HG02885 (cell line): ENCODE results near the gene NEMP1.

Source experiments
- ATAC-seq: cut with Tn5 transposase; IDR thresholded peaks from one replicate; pipeline ENCODE4 v1.9.1; 2021; ENCODE audit warnings: mild to moderate bottlenecking; ENCODE audit not compliant: unreplicated experiment, poor library complexity

Gene NEMP1

DNA sequence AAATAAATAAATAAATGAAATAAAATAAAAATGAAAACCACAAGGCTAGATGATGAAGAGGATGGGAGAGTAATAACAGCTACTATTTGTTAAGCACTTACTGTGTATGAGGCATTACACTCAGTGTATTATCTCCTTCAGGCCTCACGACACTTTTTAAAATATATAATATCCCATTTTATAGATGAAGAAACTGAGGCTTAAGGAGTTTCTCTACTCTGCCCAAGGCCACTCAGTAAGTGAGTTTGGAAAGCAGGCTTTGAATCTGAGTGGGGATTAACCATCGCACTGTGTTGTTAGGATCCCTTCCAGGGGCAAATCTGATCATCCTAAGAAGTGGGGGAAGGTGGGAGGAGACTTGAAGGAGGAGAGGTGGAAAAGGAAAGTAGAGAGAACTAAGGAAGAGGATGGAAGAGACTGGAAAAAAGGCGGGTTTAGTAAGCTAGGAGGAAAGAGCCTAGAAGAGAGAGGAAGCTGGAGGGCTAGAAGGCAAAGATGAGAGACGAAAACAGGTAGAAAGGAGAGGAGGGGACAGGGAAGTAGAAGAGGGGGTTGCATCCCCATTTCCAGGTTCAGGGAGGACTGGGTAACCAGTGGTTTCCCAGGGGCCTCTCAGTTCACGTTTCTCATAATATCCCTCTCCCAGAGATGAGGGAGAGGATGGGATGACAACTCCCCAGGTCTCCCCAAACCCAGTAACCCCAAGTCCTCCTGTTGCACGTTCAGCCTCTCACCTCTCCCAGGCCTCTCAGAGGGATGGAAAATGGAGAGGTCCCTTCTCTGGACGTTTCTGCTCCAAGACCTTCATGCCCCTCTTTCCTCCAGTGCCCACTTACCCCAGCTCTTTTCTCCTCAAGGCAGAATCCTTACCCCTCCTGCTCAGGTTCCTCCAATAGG is 30.9 kb upstream of the NEMP1 start:
- no peak for ATAC-seq

DNA sequence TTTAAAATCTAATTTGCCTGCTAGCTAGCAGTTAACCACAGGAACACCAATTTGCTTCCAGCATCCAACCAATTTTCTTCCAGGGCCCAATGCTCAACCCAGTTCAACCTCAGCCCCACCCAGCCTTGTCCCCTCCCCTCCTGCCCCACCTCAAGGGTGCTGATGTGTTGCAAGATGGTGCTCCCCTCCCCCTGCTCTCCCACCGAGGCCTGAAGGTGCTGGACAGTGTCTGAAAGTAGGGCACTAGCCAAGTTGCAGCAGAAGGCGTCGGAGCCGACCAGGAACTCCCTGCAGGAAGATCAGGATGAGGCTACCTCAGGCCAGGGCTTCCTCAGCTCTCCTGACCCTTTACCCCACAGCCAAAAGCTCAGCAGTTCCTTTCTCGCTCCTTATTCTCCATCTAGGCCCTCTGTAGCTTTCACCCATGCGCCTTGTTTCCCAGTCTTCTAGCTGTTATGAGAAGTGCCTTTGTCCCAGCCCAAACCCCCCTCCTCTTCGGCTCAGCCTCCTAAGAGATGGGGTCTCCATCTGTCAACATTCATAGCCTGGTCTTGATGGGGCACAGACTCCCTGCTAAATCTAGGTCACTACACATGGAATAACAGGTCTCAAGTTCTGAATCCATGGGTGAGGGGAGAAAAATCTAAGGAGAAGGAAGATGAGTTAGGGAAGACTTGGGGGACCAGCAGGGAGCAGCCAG is 29.0 kb upstream of the NEMP1 start:
- no peak for ATAC-seq

DNA sequence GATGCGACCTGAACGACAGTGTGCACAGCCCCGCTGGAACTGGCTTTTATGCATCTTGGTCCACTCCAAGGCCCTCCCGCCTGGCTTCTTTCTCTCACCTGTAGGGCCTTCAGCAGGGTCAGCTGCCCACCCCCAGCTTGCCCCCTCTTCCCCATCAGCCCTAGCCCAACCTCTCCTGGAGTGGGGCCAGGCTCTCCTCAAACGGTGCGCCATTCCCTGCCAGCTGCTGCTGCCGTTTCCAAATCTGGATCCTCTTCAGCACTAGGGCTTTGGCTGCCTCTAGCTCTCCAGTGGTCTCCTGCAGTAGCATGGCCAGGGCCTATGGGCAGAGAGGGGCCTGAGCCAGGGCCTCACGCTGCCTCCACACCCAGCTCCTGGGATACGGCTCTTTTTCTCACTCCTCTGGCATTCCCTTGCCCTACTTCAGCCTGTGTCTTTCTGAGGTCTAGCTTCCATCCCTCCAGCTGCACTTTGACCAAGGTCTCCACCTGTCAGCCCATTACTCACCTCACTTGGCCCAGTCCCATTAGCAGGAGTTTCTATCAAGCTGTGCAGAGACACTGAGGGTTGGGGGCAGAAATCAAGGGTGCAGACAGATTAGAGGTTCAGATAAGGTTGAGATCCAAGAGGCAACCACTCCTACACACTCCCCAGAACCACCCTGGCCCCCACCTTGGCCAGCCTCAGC is 27.6 kb upstream of the NEMP1 start:
- ATAC-seq: no peak

DNA sequence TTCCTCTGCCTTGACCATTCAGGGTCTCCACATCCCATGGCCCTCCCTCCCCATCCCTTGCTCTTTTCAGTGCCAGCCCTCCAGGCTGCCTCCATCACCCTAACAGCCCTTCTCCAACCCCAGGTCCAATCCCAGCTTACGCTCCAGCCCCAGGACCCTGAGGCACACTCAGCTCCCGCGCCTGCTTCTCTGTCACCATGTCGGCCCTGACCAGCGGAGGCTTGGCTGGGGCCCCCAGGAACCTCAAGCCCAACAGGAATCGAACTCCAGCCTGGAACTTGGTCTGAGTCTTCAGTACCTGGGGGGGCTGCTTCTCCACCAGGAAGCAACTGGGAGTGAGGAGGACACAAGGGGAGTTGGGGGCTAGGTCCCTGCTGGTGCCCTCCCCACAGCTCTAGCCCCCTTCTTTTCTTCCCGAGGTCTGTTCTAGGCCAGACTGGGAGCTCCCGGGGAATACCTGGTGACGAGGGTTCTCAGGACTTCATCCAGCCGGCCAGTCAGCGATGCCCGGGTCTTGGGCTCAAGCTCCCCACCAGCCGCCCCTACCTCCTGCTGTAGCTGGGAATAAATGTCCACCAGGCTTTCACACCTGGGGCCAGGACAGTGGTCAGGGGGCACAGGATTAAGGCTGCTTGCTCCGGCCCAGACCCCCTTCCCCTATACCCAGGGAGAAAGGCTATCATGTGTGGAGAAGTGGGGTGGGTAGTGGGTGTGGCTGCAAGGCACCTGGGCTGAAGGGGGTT is 26.6 kb upstream of the NEMP1 start:
- no peak for ATAC-seq

DNA sequence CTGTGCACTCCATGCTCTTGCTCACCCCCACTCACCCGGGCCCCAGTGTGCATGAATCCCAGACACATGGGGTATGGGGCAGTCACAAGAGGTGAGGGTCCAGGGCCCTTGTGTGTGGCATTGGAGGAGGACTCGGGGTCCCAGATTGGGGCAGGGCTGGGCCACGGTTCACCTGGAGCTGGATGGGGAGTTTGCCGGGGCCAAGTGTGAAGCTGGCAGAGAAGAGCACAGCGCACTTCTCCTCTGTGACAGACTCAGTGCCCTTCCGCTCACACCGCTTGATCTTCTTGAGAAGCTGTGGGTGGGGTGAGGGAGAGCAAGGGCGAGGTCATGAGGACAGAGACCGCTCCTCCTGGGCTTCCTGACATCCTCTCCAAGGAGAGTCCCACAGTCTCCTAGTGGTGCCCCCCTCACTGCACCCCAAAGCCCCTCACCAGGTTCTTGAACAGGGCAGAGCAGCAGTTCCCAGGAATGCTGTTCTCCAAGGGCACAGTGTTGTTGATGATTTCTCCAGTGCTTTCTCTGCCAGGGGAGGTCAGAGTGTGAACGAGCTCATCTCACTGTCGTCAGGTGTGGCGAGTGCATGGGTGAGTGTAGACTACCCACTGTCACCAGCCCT is 25.8 kb upstream of the NEMP1 start:
- no peak for ATAC-seq

DNA sequence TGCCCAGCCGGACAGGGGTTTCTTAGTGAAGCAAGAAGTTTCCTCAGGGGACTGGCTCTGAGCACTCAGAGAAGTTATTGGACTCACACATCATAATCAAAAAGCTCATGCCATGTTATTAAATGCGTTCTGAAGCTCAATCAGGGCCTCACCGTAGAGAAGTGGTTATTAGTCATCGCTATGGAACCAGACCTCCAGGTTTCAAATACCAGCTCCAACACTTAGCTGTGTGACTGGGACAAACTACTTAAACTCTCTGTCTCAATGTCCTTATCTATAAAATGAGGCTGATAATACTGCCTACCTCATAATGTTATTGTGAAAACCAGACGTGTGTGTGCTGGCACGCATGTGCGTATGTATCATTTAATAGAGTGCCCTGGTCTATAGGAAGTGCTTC is 25.3 kb upstream of the NEMP1 start:
- no peak for ATAC-seq

DNA sequence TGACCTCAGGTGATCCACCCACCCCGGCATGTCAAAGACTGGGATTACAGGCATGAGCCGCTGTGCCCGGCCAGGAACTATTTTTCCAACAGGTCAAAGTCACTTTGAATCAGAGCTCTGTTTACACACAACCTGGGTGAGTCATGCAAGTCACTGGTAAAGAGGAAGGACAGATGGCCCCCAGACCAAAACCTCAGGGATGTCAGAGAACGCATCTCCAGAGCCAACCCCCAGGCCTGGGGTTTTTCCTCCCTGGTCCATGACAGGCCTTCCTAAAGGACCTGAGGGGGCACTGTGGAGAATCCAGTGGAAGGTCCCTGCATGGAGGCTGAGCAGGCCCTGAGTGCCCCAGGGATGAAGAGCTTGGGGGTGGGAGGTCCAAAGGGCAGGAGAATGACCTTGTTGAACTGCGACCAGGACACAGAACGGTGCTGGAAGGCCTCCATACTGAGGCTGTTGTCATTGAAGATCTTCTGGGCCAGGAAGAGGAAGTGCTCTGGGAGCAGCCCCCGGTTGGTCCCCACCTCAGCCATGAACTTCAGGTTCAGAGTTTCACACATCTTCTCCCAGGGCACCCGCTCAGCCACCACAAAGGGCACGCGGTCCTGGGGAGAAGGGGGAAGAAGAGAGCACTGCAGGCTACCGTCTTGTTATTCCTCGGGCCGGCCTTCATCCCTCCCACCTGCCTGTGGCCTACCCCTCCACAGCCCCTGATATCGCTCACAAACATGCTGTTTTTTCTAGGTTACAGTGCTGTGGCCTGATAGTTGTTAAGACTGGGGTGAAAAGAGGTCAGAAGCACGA is 23.5 kb upstream of the NEMP1 start:
- ATAC-seq: no peak

DNA sequence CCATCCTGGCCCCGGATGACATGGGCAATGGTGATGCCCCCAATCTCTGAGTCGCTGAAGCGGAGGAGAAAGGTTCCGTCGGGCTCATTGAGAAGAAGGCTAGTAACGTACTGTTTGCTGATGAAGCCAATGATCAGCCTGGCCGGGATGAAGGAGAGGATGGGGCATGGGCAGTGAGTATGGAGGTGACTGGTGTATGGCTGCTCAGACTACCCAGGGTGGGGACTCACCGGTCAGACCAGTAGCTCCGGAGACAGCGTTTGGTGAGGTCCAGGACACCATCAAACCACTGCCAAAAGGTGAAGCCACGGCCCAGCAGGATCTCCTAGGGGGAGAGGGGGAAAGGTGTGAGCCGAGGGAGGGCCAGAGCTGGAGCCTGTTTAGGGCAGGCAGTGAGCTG is 21.2 kb upstream of the NEMP1 start:
- no peak for ATAC-seq

DNA sequence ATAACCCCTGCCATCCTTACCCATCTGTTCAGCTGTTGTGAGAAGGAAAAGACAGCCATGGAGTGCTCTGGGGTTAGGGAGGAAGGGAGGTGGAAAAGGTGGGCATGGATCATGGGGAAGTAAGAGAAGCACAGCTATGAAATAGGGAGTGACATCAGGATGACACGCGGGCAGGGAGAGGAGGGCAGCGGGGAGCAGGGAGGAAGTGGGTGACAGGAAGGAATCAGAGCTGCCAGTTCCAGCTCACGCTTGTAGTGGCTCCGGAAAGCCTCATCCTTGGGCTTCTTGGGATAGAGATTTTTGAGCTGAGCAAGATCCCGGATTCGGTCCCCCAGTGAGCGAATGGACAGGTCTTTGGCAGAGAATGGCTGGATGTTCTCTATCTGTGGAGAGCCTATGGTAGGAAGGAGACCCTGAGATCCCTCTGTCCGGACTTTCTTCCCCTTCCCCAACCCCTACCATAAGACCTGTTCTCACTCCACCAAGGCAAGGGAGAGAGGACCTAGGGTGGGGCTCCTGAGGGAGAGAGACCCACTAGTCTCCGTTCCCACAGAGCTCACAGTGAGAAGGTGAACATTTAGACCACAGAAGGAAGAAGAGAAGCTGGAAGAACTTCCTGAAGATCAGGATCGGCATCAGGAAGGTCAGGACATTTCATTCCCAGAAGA is 20.6 kb upstream of the NEMP1 start:
- no peak for ATAC-seq

DNA sequence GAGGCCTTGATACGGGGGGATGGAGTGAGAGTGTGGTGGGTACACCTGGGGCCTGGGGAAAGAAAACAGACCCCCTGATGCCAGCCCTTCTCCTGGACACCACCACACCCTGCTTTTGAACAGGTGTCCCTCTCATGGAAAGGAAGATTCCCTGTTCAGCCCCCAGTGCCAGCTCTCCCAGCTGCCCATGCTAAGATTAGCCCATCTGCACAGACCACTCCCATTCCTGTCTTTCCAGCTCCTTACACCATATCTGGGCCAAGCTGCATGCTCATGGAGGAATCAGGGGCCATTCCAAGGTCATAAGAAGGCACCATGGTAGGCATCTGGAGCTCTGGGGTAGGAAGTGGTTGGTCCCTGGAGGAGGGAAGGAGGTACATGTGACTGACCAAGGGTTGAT is 20.0 kb upstream of the NEMP1 start:
- ATAC-seq: no peak

DNA sequence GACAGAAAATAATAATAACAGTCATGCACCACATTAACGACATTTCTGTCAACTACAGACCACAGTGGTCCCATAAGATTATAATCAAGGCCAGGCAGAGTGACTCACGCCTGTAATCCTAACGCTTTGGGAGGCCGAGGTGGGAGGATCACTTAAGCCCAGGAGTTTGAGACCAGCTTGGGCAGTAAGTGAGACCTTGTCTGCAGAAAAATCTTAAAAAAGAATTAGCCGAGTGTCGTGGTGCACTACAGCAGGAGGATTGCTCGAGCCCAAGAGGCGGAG is 18.9 kb upstream of the NEMP1 start:
- no peak for ATAC-seq

DNA sequence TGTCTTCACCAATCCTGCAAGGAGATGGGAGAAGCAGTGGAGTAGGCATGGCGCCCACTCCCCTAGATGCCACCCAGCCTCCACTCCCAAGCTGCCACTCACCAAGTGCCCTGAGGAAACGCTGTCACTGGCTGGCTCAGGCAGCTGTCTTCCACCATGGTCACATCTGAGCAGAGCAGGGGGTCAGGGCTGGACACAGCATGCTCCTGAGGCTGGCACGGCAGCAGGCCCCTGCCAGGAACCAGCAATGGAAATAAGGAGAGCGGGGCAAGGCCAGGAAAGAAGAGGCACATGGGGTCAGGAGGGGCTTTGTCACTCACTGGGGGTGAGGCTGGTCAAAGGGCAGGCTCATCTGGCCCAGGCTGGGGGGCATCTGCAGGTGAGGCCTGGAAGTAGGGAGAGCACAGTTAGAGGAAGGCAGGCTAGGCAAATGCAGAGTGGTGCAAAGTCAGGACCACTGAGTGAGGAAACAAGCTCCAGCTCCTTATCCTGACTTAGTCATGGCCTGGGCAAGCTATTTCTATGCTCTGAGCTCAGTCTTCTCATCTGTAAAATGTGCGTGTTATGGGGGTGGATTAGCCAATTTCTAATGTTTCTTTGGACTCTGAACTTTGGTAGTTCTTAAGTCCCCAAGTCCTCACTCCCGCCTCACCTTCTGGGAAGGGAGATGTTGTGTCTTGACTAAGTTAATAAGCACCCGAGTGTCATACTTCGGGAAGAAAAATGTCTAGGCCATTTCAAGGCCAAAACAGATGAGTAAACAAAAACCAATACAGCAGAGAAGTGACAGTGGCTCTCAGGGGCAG is 18.4 kb upstream of the NEMP1 start:
- ATAC-seq: no peak

DNA sequence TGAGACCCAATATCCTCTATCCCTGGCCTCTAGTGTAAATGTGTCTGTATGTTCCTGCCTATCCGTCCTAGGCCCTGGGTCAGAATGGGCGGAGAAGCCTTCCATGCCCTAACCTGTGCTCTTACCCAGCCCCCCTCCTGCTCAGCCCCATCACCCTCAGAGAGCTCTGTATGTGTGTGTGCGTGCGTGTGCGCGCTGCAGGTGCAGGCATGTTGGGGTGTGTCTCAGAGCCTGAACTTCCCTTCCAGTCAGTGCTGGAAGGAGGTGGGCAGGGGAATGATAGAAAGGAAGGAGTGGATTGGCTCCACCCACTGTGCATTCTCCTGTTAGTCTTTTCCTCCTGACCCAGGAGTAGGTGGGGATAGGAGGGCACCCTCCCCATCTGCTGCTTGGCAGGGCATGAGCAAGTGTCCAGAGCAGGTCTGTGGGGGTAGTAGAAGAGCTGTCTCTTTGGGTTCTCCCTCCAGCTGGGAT is 17.5 kb upstream of the NEMP1 start:
- ATAC-seq: no peak

DNA sequence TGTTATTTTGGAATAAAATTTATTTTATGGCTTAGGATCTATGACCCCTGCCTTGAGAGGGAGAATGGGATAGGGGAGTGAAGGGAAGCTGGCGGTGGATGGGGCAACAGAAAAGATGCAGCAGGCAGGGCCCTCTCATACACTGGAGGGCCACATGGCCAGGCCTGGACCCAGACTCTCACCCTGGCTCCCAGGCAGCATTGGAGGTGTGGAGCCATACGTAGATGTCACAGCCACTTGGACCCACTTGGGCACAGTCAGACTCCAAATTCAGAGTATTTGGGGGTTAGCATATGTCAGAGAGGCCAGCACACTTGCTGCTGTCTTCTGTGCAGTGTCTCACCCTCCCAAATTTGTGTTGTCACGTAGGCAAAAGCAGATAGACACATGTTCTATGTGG is 16.8 kb upstream of the NEMP1 start:
- no peak for ATAC-seq

DNA sequence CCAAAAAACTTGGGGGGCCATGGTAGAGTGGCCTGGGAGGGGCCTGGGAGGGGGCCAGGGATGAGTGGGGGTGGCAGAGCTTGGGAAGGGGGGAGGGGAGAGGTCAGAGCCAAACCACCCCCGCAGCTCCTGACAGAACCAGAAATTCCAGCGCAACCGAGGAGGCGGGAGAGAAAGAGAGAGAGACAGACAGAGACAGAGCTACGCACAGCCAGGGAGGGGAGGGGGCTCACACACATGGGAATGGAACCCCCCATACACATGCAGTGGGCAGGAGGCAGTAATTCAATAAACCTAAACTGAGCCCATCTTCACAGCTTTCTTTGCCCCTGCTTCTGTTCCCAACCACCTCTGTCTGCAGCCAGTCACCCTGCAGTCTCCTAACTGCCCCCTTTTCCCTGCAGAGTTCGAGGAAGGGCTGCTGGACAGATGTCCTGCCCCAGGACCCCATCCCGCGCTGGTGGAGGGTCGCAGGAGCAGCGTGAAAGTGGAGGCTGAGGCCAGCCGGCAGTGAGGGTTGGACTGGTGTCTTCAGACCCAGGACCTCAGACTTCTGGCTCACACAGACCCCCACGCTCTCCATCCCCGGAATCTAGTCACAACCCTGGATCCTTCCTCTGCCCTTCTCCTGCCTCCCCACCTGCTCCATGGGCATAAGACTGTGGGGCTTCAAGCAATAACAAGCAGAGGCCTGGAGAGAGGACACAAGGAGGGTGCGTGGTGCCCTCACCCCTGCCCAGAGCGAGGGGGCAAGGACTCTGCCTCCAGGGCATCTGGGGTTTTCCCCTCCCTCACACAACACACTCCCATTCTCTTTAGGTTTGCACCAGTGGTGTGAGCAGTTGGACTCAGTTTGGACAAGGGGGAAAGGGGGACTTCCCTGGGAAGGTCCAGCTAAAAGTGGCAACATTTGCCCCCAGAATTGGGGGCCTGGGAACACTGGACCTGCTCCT is 15.9 kb upstream of the NEMP1 start:
- no peak for ATAC-seq

DNA sequence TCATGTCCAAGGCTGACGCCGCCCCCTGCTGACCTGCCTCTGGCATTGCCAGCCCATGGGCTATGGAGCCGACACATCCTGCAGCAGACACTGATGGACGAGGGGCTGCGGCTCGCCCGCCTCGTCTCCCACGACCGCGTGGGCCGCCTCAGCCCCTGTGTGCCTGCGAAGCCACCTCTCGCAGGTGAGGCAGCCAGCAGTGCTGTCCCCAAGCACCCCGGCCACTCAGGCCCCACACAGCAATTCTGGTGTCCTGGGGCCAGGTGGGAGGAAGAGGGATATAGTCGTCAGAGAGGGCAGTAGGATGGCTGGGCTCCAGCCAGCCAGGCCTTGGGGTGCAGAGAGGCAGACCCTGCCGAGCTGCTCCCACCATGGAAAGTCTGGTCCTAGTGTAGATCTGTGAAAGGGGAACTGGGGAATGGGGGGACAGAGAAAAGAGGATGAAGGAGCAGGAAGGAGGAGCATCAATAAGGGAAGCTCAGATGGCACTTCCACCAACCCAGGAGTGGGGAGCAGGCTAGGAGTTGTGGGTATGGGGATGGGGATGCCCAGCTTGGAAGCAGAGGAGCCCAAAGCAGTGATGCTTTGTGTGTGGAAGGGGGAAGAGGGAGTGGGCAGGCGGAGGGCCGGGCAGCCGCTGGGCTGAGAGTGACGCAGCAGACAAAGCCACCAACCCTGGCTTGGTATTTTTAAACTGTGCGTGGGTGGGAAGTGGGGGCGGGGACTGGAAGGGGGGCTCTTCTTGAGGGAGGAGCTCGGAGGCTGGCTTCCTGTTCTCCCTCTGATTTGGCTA is 15.0 kb upstream of the NEMP1 start:
- peak; percentile 40 for ATAC-seq
